ENCODE measurements around the gene CRACDL.

Gene CRACDL

DNA sequence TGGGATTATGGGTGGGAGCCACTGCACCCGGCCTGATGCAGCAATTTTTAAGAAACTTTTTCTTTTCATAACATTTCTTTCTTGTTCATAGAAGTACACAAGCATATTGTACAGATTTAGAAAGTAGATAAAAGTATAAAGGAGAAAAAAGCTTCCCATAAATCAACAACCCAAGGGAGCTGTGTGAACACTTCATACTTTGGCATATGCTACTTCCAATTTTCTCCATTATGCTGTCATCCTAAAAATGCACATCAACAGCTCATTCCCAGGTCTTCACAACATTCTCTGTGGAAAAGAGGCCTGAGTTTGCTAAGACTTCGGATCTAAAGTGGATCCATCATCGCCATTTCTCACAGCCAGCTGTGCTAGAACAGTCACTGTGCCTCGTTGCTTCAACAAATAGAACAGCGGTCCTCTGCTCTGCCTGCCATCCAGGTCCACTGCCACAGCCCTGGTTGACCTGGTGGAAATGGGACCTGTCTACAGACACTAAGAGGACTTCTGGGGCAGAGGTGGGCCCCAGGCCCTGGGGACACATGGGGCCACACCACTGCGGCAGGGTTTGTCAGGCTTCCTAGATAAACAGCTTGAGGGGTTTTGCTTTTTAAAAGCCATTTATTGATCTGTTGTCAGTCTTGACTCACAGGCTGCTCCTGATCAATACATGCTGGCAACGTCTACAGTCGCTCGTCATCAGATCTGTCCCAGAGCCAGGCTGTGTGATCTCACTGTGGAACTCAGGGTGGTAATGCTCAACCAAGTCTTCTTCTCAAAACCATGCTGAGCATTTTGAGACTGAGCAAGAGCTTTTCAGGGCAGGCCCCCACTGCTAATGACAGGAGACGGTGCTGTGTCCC, 132.4 kb downstream of the CRACDL start:
- DNase-seq (ENCODE audit: low read depth in 2 of 2), result no peak

DNA sequence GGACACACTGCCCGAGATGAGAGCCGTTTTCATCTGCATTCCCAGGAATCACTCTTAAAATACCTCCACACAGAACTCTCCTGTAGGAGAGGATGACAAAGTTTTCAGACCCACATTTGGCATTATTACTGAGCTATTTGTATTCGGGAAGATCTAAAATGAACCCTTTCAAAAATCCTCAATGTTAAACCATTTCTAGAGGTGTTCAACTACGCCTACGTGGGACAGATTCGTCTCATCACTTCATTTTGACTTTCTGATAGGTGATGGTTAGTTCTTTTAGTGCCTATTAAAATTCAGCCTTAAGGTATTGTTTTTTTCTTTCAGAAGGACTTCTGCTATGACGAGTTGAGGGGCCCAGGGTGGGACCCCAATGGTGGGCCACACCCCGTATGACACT, 133.7 kb downstream of the CRACDL start:
- DNase-seq (ENCODE audit: low read depth in 2 of 2), result no peak

DNA sequence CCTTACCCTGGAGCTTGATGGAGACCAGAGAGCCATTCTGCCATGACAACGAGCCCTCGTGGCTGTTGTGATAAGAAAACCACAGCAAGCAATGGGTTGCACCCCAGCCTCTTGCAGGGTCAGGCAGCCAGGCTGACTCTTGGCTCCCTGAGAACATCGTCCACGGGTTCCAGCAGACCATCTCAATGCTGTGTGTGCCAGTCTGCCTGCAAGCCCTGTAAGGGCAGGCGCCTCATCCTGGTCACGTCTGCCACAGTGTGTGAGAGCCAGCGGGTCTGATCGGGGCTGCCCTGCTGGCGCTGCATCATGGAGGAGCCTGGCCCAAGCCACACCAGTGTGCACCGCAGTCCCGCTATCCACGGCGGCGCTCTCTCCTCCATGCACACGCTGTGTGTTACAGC, 134.1 kb downstream of the CRACDL start:
- no peak for DNase-seq (ENCODE audit: low read depth in 2 of 2)

DNA sequence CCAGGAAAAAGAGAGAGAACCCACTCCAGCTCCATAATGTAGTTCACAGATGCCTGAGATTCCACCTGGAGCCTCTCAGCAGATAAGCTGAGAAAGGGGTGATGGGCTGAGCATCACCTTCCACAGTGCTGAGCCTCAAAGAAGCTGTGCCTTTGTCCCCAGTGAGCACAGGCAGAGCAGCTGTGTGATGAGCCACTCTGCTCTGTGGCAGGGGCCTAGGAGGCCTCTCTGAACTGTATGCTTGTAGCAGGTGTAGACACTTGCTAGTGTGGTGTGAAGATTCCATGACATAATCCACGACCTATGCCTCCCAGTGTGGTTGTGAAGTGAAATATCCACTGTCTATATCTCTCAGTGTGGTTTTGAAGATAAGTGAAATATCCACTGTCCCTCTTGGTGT, 134.7 kb downstream of the CRACDL start:
- no peak for DNase-seq (ENCODE audit: low read depth in 2 of 2)

DNA sequence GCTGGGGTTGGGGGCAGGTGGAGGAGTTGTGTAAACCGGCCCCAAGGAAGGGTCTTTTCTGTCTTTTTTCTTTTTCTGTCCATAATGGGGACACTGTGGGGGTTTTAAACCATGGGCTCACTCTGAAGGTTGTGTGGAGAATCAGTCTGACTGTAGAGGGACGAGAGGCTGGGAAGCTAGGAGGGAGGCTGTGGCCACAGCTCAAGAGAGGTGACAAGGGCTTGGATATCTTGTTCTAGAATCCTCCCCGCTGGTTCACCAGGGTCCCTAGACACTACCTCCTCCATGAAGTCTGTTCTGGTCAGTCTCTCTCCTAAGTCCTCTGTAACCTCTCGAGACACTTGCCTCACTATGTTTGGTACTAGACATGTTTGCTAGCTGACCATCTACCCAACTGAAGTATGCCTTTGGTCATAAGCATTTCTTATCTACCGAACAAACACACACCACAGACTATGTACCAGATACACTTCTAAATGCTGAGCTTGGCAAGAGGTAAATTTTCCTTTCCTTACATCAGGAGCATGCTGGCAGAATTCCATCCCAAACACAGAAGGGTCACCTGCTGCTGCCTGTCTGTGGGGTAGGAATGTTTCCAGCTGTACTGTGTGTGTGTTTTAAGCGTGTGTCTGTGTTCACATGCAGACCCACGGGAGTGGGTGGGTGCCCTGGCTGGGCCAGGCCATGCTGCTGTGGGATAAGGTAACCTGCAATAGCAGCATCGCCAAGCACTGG, 135.5 kb downstream of the CRACDL start:
- DNase-seq (ENCODE audit: low read depth in 2 of 2), result no peak

DNA sequence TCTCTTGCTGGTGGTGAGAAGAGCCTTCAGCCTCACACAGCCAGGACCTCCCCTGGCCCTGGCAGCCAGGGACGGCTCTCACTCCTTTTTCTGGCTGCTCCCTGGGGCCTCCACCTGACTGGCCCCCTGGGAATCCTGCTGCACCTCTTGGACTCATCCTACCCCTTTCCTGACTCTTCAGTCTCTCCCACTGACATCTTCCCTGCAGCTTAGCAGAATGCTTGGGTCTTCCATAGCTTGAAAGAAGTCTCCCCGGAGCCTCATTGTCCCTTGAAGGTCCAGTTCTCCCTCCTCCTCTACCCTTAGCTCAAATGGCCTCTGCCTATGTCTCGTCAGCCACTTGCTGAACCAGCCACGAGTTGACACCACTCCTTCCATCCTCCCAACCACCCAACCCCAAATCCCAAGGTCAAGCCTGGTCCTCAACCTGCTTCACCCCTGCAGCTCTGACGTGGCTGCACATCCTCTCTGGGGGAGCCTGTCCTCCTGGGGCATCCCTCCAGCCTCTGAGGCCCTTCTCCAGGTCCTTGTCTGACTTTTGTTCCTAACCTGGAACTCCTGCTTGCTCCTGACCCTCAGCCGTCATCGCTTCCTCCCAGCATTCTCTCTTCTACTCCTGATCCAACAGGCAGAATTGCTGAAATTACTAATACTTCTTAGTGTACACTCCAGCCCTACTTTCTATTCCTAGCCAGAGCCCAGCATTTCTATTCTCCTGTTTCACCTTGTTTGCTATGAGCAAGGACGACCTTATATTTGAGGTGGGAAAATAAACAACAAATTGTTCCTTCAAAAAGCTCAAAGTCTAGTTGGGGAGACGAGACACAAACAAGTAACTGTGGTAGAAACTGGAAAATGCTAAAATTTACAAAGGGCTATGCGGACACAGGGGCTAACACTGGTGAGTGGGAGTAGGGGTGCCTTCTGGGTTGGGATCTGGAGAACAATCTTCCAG, 136.4 kb downstream of the CRACDL start:
- DNase-seq (ENCODE audit: low read depth in 2 of 2), result no peak

DNA sequence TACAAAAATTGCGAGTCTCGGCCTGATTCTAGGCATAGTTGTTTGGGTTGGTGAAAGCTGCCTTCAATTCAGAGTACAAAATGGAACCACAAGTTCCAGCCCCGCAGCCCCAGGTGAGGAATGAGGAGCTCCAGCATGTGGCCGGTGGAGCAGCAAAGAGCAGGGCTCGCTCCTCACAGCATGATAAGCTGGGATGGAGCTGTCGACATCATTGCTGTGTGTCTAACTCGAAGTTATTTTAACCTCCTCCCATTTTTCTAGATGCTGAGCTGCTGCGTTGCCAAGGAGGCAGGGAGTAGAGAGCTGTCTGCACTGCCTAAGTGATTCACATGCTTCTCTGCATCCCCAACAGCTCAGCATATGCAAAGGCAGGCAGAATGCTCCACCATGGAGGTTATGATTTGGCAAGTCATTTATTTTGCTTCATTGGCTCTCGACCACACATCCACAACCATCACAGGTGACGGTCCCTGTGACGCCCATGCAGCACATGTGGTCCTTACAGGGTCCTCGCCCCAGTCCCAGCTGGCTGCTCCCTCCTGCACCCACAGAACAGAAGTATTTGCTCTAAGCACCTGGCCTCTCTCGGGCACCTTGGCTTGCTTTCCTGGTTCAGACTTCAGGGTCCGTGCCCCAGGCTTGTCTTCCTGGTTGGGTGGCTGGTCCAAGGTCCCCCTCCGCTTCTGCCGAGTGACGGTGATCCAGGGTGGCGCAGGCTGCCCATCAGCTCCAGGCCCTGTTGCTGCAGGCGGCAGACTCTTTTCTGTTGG, 139.1 kb downstream of the CRACDL start:
- no peak for DNase-seq (ENCODE audit: low read depth in 2 of 2)

DNA sequence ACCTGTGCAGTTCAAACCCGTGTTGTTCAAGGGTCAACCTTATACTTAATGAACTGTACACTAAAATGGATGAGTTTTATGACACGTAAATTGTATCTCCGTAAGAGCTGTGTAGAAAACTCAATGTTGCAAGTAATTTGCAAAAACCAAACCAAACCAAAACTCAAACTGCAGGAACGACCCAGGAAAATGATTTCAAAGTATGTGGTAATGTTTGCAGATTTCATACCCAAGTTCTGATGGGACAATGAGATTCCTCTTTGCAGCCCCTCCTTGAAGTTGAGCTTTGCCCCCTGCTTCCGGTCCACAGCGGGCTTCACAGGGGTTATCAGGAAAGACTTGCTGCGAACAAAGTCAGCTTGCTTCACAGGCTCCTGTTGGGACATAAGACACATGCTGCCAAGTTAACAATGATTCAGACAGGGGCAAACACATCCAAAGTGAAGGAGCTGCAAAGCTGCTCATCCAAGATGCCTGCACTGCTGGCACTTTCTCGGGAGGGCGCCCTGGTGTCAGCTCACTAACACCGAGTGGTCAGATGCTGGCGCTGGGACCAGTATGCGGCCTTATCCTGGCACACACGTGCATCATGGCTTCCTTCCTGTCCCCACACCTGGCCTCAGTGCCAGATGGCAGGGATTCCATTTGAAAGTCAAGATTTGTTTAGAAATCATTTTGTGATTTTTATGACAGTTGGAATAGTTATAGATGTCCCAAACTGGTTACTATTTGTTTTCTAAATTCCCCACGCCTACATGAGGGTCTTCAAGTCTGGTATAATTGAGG, 139.9 kb downstream of the CRACDL start:
- DNase-seq (ENCODE audit: low read depth in 2 of 2), result no peak

DNA sequence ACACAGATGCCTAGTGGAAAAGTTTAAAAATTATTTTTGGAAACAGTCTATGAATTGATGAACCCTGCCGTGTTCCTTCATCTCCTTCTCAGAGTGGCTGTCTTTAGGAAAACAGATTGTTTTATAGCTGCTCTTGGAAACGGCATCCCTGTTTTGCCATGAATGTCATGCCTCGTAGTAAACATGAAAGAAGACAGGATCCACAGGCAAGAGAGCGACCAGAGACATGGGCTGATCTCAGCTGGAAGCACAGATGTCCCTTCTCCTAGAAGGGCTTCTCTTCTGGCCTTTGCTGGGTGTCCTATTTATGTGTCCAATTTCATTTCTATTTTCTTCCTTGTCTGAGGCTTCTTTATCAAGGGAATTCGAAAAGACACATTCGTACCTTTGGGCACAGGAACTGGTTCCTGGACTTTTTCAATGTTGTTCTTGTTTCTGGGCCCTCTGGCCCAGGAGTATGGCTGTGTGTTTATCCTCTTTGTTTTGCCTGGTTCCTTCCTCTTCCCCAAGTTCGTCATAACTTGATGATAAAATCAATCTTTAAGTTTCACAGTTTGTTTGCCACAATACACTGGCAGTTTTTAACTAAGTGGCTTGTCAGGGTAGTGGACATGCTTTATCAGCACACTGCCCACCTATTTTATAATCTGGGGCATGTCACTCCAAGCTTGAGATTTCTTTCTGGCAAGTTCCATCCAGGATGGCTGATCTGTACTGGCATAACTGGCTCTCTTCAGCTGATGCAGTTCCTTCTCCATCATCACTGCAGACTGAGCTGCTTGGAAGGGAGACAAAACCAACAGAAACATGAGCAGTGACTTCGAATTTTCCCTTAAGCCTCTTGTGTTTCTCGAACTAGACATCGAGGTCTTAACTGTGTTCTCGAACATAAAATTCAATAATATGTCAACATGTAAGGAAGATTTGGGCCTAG, 141.9 kb downstream of the CRACDL start:
- DNase-seq (ENCODE audit: low read depth in 2 of 2), result no peak

DNA sequence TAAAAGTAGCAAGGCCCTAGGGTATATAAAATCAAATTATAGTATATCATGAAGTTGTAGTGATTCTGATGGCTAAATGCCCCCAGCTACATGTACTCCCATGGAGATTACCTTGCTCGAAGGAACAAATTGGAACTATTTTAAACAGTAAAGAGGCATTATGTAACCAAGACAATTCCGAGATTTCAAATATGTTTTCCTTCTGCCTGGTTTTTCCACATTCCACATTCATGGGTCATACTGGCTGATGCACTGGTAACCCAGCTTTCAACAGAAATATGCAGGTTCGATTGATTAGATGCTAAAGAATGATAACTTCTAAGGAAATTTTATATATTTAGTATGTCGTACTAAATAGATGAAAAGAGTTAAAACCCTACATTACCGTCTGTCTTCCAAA, 142.8 kb downstream of the CRACDL start:
- no peak for DNase-seq (ENCODE audit: low read depth in 2 of 2)

DNA sequence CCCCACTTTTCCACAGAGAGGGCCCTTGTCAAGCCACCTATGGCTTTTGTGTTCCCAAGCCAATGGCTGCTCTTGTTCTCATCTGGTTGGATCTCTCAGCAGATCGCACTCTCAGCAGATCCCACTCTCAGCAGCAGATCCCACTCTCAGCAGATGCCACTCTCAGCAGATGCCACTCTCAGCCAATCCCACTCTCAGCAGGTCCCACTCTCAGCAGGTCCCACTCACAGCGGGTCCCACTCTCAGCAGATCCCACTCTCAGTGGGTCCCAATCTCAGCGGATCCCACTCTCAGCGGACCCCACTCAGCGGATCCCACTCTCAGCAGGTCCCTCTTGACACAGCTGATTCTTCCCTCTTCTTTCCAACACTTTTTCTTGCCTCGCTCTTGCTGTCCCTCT, 145.8 kb downstream of the CRACDL start:
- no peak for DNase-seq (ENCODE audit: low read depth in 2 of 2)

DNA sequence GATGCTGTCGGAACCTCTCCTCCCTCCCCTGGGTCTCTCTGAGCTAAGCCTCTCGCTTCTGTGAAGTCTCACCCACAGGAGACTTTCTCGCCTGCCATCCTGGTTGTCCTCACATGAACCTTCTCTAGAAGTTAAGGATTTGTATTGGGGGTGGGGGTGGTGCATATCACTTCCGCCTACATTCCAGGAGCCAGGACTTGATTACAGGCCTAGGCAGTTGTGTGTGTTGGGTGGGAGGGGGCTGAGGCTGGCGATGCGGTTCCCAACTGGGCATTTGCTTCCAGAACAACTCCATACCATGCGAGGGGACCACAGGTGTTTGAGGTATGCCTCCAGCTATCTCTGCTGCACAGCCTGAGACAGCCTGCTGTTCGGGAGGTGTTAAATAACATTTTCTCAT, 148.3 kb downstream of the CRACDL start:
- no peak for DNase-seq (ENCODE audit: low read depth in 2 of 2)

DNA sequence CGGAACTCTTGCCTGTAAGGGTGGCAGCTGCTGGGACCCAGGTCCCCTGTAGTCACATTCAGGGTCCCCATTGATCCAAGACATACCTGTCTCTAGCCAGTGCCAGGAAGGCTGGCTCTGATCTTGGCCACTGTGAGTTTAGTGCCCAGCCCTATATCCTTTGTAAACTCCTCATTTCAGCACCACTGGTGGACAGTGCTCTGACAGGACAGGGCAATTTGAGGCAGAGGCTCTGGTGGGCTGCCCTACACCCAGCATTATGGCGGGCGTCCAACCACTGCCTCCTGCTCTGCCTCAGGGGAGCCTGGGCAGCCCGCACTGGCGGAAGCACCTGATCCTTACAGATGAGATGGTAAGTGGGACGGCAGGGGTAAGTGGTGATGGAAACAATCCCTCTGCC, 149.8 kb downstream of the CRACDL start:
- no peak for DNase-seq (ENCODE audit: low read depth in 2 of 2)

DNA sequence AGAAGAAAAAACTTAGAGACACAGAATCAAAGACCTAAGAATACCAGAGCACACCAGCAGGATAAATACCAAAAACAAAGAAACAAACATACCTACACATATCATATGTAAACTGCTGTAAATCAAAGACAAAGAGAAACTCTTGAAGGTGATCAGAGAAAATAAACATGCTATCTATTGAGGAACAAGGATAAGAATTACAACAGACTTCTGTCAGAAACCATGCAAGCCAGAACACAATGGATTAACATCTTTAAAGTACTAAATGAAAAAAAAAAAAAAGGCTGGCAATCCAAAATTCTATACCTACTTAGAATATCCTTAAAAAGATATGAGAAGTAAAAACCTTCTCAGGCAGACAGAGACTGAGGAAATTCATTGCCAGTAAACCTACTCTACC, 153.5 kb downstream of the CRACDL start:
- no peak for DNase-seq (ENCODE audit: low read depth in 2 of 2)

DNA sequence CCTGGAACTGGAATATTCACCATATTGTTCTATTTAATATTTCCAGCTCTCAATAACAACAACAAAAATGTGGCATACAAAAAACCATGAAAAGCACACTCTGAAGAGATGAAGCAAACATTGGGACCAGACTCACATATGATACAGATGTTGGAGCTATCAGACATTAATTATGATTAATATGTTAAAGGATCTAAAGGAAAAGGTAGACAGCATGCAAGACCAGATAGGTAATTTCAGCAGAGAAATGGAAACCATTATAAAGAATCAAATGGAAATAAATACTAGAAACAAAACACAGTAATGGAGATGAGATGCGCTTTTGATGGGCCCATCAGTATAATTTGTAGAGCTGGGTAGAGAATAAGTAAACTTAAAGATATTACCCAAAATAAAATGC, 154.2 kb downstream of the CRACDL start:
- DNase-seq (ENCODE audit: low read depth in 2 of 2), result no peak

DNA sequence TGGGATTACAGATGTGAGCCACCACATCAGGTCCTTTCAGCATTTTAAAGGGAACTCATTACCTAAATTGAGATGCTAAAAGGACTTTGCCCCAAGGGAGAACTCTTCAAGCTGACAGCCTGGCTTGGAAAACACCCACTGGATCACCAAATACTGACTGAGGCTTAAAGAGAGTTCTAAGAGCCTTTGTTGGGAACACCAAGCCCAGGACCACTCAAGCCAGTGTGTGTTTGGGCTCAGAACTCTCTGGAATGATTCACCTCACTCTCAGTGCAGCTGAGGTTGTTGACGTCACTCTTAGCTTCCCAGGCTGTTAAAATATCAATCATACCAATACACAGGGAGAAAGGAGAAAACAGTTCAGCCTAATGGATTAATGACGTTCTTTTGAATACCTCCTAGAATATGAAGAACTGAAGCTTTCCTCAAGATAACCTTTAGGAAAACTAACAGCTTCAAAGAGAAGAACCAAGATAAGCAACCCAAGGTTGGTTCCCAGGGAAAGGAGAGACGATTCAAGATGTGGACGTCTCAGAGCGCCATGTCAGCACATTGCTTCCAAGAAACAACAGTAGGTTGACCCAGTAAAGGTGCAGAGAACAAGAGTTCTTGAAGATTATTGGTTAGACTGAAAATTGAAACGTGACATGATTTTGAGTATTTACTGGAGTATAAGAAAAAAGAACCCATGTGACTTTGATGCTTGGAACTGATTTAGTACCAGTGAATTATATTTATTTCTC, 157.1 kb downstream of the CRACDL start:
- no peak for DNase-seq (ENCODE audit: low read depth in 2 of 2)

DNA sequence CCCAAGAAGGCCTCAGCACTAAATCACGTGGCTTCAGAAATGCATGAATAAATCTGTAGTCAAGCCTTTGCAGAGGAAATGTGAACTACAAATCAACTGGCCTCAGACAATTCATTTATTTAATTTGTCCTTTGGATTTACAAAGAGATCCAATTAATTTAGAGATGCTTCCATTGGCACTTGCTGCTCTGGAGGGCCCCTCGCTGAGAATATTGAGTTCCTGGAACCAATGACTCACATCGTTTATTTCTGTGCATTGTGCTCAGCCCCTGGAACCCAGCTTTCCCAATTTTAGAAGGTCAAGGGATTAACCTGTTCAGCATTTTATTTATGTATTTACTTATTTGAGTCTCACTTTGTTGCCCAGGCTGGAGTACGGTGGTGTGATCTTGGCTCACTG, 157.9 kb downstream of the CRACDL start:
- no peak for DNase-seq (ENCODE audit: low read depth in 2 of 2)

DNA sequence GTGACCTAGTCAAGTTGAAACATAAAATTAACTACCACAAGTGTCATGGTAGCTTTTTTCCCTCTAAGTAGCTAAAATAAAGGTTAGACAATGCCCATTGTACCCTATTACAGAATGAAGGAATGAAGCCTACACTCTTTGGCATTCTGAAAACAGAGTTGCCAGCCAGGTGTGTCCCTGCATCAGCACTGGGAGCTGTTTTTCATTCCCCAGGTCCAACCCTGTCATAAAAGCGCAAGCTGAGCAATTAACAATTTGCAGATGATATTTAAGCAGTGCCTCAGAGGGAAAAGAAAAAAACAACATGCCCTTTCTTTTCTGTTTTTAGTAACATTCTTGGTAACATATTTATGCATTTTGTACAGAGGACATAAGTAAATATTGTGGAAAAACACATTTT, 158.3 kb downstream of the CRACDL start:
- no peak for DNase-seq (ENCODE audit: low read depth in 2 of 2)

DNA sequence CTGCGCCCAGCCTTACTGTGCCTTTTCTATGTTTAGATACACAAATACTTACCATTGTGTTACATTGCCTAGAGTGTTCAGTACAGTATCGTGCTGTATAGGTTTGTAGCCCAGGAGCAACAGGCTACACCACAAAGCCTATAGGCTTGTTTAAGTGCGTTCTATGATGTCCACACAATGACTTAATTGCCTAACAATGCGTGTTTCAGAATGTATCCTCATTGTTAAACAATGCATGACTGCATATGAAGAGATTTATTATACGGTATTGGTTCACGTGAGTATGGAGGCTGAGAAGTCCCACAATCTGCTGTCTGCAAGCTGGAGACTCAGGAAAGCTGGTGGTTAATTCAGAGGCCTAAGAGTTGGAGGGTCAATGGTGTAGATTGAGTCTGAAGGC, 158.9 kb downstream of the CRACDL start:
- DNase-seq (ENCODE audit: low read depth in 2 of 2), result no peak

All from activated CD8-positive, alpha-beta memory T cell treated with anti-CD3 and anti-CD28 coated beads for 4 hours (primary cell).